ENCODE results near the gene TANC1. TPM values are rescaled to one million over a fixed set of nuclear protein-coding genes. Genes with fewer than 3 reads are reported as not detected.

The TANC1 gene
- polyA plus RNA-seq, 1 donor from 2014 or later, result 0.37 TPM

- H3K79me2 ChIP-seq (replicated peaks; ENCODE audit: insufficient read depth, low read length), result no peaks in the 10 kb centered on the region
- no peak overlapping the region for H2AFZ ChIP-seq (ENCODE audit: low read depth, low read length)
- H3K4me2 ChIP-seq (ENCODE audit: low read length), result no peak overlapping the region
- no peaks in the 10 kb centered on the region for H3K9me2 ChIP-seq (ENCODE audit: insufficient read depth, low read length)
- peak overlapping the region; percentile 37 for H3K4me3 ChIP-seq (ENCODE audit: low read length)
- H3K9ac ChIP-seq (ENCODE audit: low read length), result peak overlapping the region; percentile 11
- no peaks in the 10 kb centered on the region for H3F3A ChIP-seq (ENCODE audit: insufficient read depth, low read length, poor library complexity, severe bottlenecking)
- H4K20me1 ChIP-seq (ENCODE audit: insufficient read depth), result no peaks in the 10 kb centered on the region
- no peaks in the 10 kb centered on the region for H3K9me3 ChIP-seq (ENCODE audit: low read length)
- H3K27ac ChIP-seq (ENCODE audit: low read length), result peak overlapping the region; percentile 33
- H3K36me3 ChIP-seq (ENCODE audit: insufficient read depth, low read length), result no peaks in the 10 kb centered on the region
- H3K27me3 ChIP-seq (ENCODE audit: insufficient read depth, low read depth, low read length), result no peaks in the 10 kb centered on the region
- TF ChIP-seq MXI1 (conservative IDR thresholded peaks at IDR 0.05; ENCODE audit: poor library complexity, severe bottlenecking) (no peak), EZH2 (IDR thresholded peaks at IDR 0.05; ENCODE audit: borderline replicate concordance, insufficient read depth, low read length, poor library complexity, severe bottlenecking) (no peak), RAD21 (conservative IDR thresholded peaks at IDR 0.05) (no peak), SMC3 (conservative IDR thresholded peaks at IDR 0.05; ENCODE audit: poor library complexity) (no peak), TAF1 (IDR thresholded peaks at IDR 0.05; ENCODE audit: low read depth) (no peak), CTCF (IDR thresholded peaks at IDR 0.05; ENCODE audit: poor library complexity, severe bottlenecking) (no peak), EP300 (conservative IDR thresholded peaks at IDR 0.05; ENCODE audit: poor library complexity, severe bottlenecking) (no peak), POLR2AphosphoS5 (IDR thresholded peaks at IDR 0.05) (no peak)
Observed at GRCh38 chr2:159149747-159150146, 181.3 kb downstream of the TANC1 start.

GRCh38 chr2:159150280-159150746 lies 181.9 kb downstream of the TANC1 start:
- no peak overlapping the region for H2AFZ ChIP-seq (ENCODE audit: low read depth, low read length)
- H3F3A ChIP-seq (ENCODE audit: insufficient read depth, low read length, poor library complexity, severe bottlenecking), result no peaks in the 10 kb centered on the region
- peak overlapping the region; percentile 14 for H3K9ac ChIP-seq (ENCODE audit: low read length)
- H3K9me3 ChIP-seq (ENCODE audit: low read length), result no peaks in the 10 kb centered on the region
- no peaks in the 10 kb centered on the region for H3K27me3 ChIP-seq (ENCODE audit: insufficient read depth, low read depth, low read length)
- no peaks in the 10 kb centered on the region for H3K36me3 ChIP-seq (ENCODE audit: insufficient read depth, low read length)
- peak overlapping the region; percentile 37 for H3K4me3 ChIP-seq (ENCODE audit: low read length)
- H4K20me1 ChIP-seq (ENCODE audit: insufficient read depth), result no peaks in the 10 kb centered on the region
- TF ChIP-seq RAD21 (conservative IDR thresholded peaks at IDR 0.05), result no peak
- TF ChIP-seq SMC3 (conservative IDR thresholded peaks at IDR 0.05; ENCODE audit: poor library complexity), result peak; percentile 12
- TF ChIP-seq MXI1 (conservative IDR thresholded peaks at IDR 0.05; ENCODE audit: poor library complexity, severe bottlenecking), result no peak
- peak overlapping the region; percentile 33 for H3K27ac ChIP-seq (ENCODE audit: low read length)
- no peaks in the 10 kb centered on the region for H3K9me2 ChIP-seq (ENCODE audit: insufficient read depth, low read length)
- H3K79me2 ChIP-seq (replicated peaks; ENCODE audit: insufficient read depth, low read length), result no peaks in the 10 kb centered on the region
- H3K4me2 ChIP-seq (ENCODE audit: low read length), result no peak overlapping the region

DNA sequence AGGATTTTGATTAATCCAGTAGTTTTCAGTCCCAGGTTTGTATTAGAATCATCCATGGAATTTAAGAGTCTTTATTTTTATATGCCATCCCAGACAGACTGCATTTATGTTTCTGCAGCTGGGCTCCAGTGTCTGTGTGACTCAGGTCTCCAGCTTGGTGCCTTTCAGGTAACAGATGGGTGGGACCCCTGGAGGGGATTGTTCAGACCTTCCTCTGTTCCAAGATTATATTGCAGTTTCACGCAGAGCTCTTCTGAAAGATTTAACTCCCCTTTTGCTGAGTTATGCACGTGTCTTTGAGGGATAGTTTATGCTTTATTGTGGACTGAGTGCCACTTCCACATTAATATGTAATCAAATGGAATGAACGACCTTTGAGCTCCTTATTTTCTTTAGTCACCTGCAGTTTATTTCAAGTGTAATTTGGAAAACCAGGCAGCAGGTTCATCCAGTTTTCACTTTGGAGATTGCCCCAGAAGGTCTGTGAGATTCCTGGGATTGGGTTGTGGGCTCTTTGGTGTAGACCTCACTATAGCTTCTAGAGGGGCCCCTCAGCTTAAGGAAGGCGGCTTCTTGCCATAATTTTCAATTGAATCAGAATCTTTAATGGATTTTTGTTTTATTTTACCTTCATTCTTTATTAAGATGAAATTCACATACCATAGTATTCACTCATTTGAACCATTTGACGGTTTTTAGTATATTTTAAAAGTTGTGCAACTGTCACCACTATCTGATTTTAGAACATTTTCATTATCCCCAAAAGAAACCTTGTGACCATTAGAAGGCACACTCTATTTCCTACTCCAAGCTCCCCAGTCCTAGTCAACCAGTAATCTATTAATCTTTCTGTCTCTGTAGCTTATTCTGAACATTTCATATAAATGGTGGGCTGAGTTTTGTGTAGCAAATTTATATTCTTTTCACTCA lies 183.0 kb downstream of the TANC1 start:
- Histone ChIP-seq H3F3A (ENCODE audit: insufficient read depth, low read length, poor library complexity, severe bottlenecking) (no peaks in the 10 kb centered on the region), H3K27me3 (ENCODE audit: insufficient read depth, low read depth, low read length) (no peaks in the 10 kb centered on the region), H2AFZ (ENCODE audit: low read depth, low read length) (no peak overlapping the region), H3K9me3 (ENCODE audit: low read length) (no peaks in the 10 kb centered on the region), H4K20me1 (ENCODE audit: insufficient read depth) (no peaks in the 10 kb centered on the region), H3K4me3 (ENCODE audit: low read length) (no peak overlapping the region), H3K27ac (ENCODE audit: low read length) (peak overlapping the region; percentile 33), H3K79me2 (replicated peaks; ENCODE audit: insufficient read depth, low read length) (no peaks in the 10 kb centered on the region), H3K9ac (ENCODE audit: low read length) (no peak overlapping the region), H3K36me3 (ENCODE audit: insufficient read depth, low read length) (no peaks in the 10 kb centered on the region), H3K9me2 (ENCODE audit: insufficient read depth, low read length) (no peaks in the 10 kb centered on the region), H3K4me2 (ENCODE audit: low read length) (no peak overlapping the region)
- TF ChIP-seq POLR2AphosphoS5 (IDR thresholded peaks at IDR 0.05), result no peak
- no peak for TF ChIP-seq CTCF (IDR thresholded peaks at IDR 0.05; ENCODE audit: poor library complexity, severe bottlenecking)
- no peak for TF ChIP-seq EP300 (conservative IDR thresholded peaks at IDR 0.05; ENCODE audit: poor library complexity, severe bottlenecking)
- no peak for TF ChIP-seq RAD21 (conservative IDR thresholded peaks at IDR 0.05)
- no peak for TF ChIP-seq REST (IDR thresholded peaks at IDR 0.05; ENCODE audit: borderline replicate concordance)
- TF ChIP-seq EZH2 (IDR thresholded peaks at IDR 0.05; ENCODE audit: borderline replicate concordance, insufficient read depth, low read length, poor library complexity, severe bottlenecking), result no peak
- no peak for TF ChIP-seq SMC3 (conservative IDR thresholded peaks at IDR 0.05; ENCODE audit: poor library complexity)
- TF ChIP-seq MXI1 (conservative IDR thresholded peaks at IDR 0.05; ENCODE audit: poor library complexity, severe bottlenecking), result no peak
- no peak for TF ChIP-seq TAF1 (IDR thresholded peaks at IDR 0.05; ENCODE audit: low read depth)

All from neural cell (in vitro differentiated cells).